ENCODE measurements around the gene FSTL5. TPM values are rescaled to one million over a fixed set of nuclear protein-coding genes. Genes with fewer than 3 reads are reported as not detected.

Gene FSTL5
- total and polyA plus RNA-seq, 9 of the 15 experiments (the other 6 are each of a cell fraction or from before 2014, with no cell fraction given): 0.09 to 3.1 (median 0.50) TPM; not detected in 1

DNA sequence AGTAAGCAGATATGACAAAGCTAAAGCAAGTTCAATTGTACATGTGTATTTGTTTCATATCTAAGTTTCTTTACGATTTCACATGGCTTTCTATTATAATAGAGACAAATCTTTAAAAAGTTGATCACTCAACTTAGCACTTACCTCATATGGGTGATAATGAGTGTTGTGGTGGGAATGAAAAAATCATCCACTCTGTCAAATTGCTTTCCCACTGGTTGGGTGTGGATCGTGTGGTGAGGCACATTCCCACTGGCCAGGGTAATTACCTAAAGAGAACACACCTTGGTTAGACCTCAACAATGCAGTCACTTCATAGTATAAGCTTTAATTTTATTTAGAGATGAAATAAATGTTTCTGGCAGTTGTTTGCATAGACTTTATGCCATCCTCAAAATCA is 708.9 kb downstream of the FSTL5 start:
- Histone ChIP-seq H3K27ac (ENCODE audit: extremely low read depth, low read depth, low read length) (no peak overlapping the region), H3K4me3 (no peak overlapping the region), H2AFZ (ENCODE audit: low read depth, low read length) (no peak overlapping the region), H3K4me2 (ENCODE audit: insufficient read depth, low read length) (no peak overlapping the region), H3K9ac (ENCODE audit: insufficient read depth in 1 of 2, low read depth in 2 of 2, low read length in 2 of 2) (no peak overlapping the region), H4K20me1 (replicated peaks; ENCODE audit: control insufficient read depth, insufficient read depth, low read length) (no peaks in the 10 kb centered on the region), H3K9me3 (replicated peaks; ENCODE audit: control insufficient read depth, insufficient read depth, low read depth, low read length) (no peaks in the 10 kb centered on the region), H3K79me2 (ENCODE audit: control insufficient read depth, insufficient read depth, low read length) (no peaks in the 10 kb centered on the region), H3K27me3 (ENCODE audit: control insufficient read depth in 2 of 2, insufficient read depth in 2 of 2, low read length in 2 of 2) (no peaks in the 10 kb centered on the region), H3K9me1 (ENCODE audit: control insufficient read depth, insufficient read depth, low read length) (no peaks in the 10 kb centered on the region), H3K36me3 (ENCODE audit: control insufficient read depth, insufficient read depth, low read length) (no peaks in the 10 kb centered on the region), H3K4me1 (replicated peaks in 1 of 2; ENCODE audit: control insufficient read depth in 2 of 2, insufficient read depth in 2 of 2, low read length in 2 of 2) (no peaks in the 10 kb centered on the region)
- no peak for DNase-seq (ENCODE audit: extremely low read depth in 1 of 4, low spot score in 3 of 4)
- CTCF ChIA-PET (ENCODE audit: low intra/inter-chr PET ratio): no interaction called here
- TF ChIP-seq, protein P1, sequence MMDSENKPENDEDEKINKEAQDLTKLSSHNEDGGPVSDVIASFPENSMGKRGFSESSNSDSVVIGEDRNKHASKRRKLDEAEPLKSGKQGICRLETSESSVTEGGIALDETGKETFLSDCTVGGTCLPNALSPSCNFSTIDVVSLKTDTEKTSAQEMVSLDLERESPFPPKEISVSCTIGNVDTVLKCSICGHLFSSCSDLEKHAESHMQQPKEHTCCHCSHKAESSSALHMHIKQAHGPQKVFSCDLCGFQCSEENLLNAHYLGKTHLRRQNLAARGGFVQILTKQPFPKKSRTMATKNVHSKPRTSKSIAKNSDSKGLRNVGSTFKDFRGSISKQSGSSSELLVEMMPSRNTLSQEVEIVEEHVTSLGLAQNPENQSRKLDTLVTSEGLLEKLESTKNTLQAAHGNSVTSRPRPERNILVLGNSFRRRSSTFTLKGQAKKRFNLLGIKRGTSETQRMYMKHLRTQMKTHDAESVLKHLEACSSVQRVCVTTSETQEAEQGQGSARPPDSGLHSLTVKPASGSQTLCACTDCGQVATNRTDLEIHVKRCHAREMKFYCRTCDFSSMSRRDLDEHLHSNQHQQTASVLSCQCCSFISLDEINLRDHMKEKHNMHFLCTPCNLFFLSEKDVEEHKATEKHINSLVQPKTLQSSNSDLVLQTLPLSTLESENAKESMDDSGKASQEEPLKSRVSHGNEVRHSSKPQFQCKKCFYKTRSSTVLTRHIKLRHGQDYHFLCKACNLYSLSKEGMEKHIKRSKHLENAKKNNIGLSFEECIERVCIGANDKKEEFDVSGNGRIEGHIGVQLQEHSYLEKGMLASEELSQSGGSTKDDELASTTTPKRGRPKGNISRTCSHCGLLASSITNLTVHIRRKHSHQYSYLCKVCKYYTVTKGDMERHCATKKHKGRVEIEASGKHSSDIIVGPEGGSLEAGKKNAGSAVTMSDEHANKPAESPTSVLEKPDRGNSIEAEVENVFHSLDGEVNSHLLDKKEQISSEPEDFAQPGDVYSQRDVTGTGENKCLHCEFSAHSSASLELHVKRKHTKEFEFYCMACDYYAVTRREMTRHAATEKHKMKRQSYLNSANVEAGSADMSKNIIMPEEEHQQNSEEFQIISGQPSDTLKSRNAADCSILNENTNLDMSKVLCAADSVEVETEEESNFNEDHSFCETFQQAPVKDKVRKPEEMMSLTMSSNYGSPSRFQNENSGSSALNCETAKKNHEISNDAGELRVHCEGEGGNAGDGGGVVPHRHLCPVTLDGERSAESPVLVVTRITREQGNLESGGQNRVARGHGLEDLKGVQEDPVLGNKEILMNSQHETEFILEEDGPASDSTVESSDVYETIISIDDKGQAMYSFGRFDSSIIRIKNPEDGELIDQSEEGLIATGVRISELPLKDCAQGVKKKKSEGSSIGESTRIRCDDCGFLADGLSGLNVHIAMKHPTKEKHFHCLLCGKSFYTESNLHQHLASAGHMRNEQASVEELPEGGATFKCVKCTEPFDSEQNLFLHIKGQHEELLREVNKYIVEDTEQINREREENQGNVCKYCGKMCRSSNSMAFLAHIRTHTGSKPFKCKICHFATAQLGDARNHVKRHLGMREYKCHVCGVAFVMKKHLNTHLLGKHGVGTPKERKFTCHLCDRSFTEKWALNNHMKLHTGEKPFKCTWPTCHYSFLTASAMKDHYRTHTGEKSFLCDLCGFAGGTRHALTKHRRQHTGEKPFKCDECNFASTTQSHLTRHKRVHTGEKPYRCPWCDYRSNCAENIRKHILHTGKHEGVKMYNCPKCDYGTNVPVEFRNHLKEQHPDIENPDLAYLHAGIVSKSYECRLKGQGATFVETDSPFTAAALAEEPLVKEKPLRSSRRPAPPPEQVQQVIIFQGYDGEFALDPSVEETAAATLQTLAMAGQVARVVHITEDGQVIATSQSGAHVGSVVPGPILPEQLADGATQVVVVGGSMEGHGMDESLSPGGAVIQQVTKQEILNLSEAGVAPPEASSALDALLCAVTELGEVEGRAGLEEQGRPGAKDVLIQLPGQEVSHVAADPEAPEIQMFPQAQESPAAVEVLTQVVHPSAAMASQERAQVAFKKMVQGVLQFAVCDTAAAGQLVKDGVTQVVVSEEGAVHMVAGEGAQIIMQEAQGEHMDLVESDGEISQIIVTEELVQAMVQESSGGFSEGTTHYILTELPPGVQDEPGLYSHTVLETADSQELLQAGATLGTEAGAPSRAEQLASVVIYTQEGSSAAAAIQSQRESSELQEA (IDR thresholded peaks at IDR 0.05; ENCODE audit: low read depth): no peak
- TF ChIP-seq CBX3 (IDR thresholded peaks at IDR 0.05; ENCODE audit: borderline replicate concordance in 1 of 2, low read length in 2 of 2) (no peak), CHCHD3 (CRISPR knock-in tag; IDR thresholded peaks at IDR 0.05) (no peak), NFE2L1 (tag; IDR thresholded peaks at IDR 0.05; ENCODE audit: borderline replicate concordance, low read depth) (no peak), KLF6 (CRISPR knock-in tag; IDR thresholded peaks at IDR 0.05; ENCODE audit: borderline replicate concordance) (no peak), ZNF140 (CRISPR knock-in tag; IDR thresholded peaks at IDR 0.05) (no peak), ZEB2 (IDR thresholded peaks at IDR 0.05) (no peak), RBM39 (optimal IDR thresholded peaks at IDR 0.05; ENCODE audit: low read depth, low read length) (no peak), RHOXF2B (CRISPR knock-in tag; conservative IDR thresholded peaks at IDR 0.05) (no peak)
- TF ChIP-seq, protein P2, sequence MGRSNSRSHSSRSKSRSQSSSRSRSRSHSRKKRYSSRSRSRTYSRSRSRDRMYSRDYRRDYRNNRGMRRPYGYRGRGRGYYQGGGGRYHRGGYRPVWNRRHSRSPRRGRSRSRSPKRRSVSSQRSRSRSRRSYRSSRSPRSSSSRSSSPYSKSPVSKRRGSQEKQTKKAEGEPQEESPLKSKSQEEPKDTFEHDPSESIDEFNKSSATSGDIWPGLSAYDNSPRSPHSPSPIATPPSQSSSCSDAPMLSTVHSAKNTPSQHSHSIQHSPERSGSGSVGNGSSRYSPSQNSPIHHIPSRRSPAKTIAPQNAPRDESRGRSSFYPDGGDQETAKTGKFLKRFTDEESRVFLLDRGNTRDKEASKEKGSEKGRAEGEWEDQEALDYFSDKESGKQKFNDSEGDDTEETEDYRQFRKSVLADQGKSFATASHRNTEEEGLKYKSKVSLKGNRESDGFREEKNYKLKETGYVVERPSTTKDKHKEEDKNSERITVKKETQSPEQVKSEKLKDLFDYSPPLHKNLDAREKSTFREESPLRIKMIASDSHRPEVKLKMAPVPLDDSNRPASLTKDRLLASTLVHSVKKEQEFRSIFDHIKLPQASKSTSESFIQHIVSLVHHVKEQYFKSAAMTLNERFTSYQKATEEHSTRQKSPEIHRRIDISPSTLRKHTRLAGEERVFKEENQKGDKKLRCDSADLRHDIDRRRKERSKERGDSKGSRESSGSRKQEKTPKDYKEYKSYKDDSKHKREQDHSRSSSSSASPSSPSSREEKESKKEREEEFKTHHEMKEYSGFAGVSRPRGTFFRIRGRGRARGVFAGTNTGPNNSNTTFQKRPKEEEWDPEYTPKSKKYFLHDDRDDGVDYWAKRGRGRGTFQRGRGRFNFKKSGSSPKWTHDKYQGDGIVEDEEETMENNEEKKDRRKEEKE (IDR thresholded peaks at IDR 0.05; ENCODE audit: borderline replicate concordance in 1 of 2, control insufficient read depth in 1 of 2, low read depth in 2 of 2, low read length in 1 of 2): no peak
- no peak for FAIRE-seq
- no peak for ATAC-seq
- intact Hi-C loops (cut with micrococcal nuclease) (no loop called here), in situ Hi-C loops (cut with MboI) (no loop called here)
- POLR2A ChIA-PET: no interaction called here
- BruUV-seq (replicated peaks): no TSS peak
- WGBS (ENCODE audit: insufficient coverage, low coverage, missing lambda C conversion rate): 0% methylated on average over 1 of the region's 2 CpGs
